Right cardiac atrium (tissue), 5 donors: Measurements from ENCODE around the gene MFF. TPM values are rescaled to one million over a fixed set of nuclear protein-coding genes. Genes with fewer than 3 reads are reported as not detected.

Experiments
- ATAC-seq, 2 donors: fragments of 200-7000 bp; cut with Tn5 transposase; one replicate each; pipeline versions ENCODE4 v1.8.0 to v1.9.1; 2020; ENCODE audit warnings: moderate library complexity in 2 of 2, mild to moderate bottlenecking in 1 of 2
- DNase-seq, 3 donors: peaks; one replicate each; pipeline ENCODE4 v3.0.0-alpha.2; 2020
- H3K27ac ChIP-seq: one replicate; pipeline ENCODE4 v1.5.1; 2013; ENCODE audit warnings: mild to moderate bottlenecking, low read length, control low read depth, moderate library complexity
- H3K27me3 ChIP-seq: one replicate; pipeline ENCODE4 v1.6.1; 2013; ENCODE audit not compliant: control insufficient read depth, insufficient read depth
- H3K4me1 ChIP-seq: one replicate; pipeline ENCODE4 v1.6.1; 2013; ENCODE audit warnings: low read length; ENCODE audit not compliant: control insufficient read depth, insufficient read depth
- H3K4me3 ChIP-seq: one replicate; pipeline ENCODE4 v1.5.1; 2013; ENCODE audit warnings: low read length, control low read depth
- H3K9me3 ChIP-seq: one replicate; pipeline ENCODE4 v1.6.1; 2013; ENCODE audit warnings: low read length; ENCODE audit not compliant: control insufficient read depth
- WGBS: extraction: QIAGEN DNeasy Blood & Tissue Kit; methylation state at CpG from one replicate; pipeline ENCODE4 v1.1.7; 2013; 5-methylcytosine and 5-hydroxymethylcytosine counted together
- intact Hi-C, 4 donors: fragments of 100-400 bp; cut with DNase I; formaldehyde crosslinking; loops; one replicate each; pipeline versions ENCODE4 v1.11.0 to v1.14.0; 2022 to 2023
- polyA plus RNA-seq: library from polyadenylated mRNA; stranded (reverse); fragments of 200-250 nt; gene quantifications from one replicate; pipeline ENCODE4 v1.2.3, GENCODE V29; 2013
- total RNA-seq, 4 donors: library from RNA; stranded (reverse); fragmentation: NEBNext Ultra II Directional; extraction: Animal tissue kit (Norgen Biotek cat#: 25700); gene quantifications; one replicate each; pipeline ENCODE4 v1.2.1, GENCODE V29; 2021
- donor health status: healthy with polysubstance abuse.
- donor health status: DM: no; HTN: yes; CAD: no.
- donor health status: DM: no; HTN: no; CAD: no.
- donor health status: DM: no; HTN: yes; CAD: no; lungs with severe emphysema.
- donor health status: DM: yes; HTN: yes; CAD: no.

MFF gene
- total and polyA plus RNA-seq, 5 donors: 73.9 to 96.5 (median 83.5) TPM

DNA sequence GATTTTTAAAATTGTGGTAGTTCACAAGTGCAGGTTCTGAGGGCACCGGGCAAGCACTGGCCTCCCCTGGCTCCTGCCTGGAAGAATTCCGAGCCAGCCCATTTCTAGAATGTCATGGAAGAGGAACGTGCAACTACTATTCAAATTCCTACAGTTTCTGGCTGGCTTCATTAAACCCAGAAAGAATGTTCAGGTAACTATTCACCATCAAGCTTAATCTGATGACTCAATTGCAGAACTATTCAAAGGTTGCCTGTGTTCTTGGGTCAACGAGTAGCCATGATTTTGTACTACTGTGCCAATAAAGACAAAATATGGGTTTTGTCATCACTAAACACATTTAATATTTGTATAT lies 14.3 kb upstream of the MFF start:
- WGBS: 90% methylated on average over 4 of the region's 4 CpGs
- no peaks in the 10 kb centered on the region for H3K27me3 ChIP-seq
- ATAC-seq (no peak), DNase-seq (no peak)
- H3K4me3 ChIP-seq: no peak overlapping the region
- no peaks in the 10 kb centered on the region for H3K9me3 ChIP-seq
- no peaks in the 10 kb centered on the region for H3K4me1 ChIP-seq
- intact Hi-C loops: no loop called here
- H3K27ac ChIP-seq: no peak overlapping the region

DNA sequence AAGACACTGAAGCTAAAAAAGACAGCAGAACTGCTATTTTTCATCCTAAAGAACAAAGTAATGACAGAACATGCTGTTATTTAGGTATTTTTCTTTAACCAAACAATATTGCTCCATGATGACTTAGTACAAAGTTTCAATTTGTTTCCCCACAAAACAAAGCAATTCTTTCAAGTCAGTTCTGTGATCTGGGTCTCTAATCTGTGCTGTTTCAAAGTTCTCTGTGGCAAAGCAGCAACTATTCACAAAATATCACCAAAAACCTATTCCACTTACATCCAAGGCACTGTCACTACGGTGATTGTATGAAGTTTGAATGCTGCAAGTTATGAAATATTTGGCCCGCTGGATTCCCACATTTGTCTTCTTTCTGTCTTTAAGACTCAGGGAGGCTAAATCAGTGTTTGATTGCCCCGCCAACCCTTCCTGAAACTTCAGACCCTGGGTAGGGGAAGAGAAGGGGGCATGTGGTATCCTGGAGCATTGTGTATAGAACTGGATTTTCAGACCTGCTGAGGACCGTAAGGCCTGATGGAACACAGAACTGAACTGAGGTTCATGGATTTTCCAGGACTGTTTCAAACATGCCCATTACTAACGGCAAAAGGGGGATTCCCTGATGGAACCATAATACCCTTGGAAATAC lies 13.1 kb upstream of the MFF start:
- ATAC-seq (no peak), DNase-seq (no peak)
- no peak overlapping the region for H3K27ac ChIP-seq
- no peaks in the 10 kb centered on the region for H3K9me3 ChIP-seq
- WGBS: 95% methylated on average over 5 of the region's 5 CpGs
- no peaks in the 10 kb centered on the region for H3K4me1 ChIP-seq
- intact Hi-C loops: no loop called here
- no peaks in the 10 kb centered on the region for H3K27me3 ChIP-seq
- H3K4me3 ChIP-seq: no peak overlapping the region

DNA sequence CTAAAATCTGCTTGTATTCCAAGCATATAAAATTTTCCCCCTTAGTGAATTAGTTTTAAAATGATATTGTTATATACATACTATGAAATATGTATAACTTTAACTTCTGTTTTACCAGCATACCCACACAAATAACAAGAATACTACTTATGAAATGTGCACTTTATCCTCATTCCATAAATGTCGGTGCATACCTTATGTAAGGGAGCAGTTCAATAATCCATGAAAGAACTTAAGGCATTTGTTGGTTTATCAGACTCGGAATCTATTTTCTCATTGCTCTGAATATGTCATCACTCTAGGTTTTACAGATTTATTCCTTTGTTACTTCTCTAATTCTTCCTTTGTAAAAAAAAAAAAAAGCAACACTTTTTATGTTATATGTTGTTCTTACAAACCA lies 12.5 kb upstream of the MFF start:
- no peak for ATAC-seq
- intact Hi-C loops: no loop called here
- no peak overlapping the region for H3K4me3 ChIP-seq
- no peak for DNase-seq
- no peaks in the 10 kb centered on the region for H3K27me3 ChIP-seq
- H3K9me3 ChIP-seq: no peaks in the 10 kb centered on the region
- no peak overlapping the region for H3K27ac ChIP-seq
- WGBS: 49% methylated on average over 2 of the region's 2 CpGs
- no peaks in the 10 kb centered on the region for H3K4me1 ChIP-seq

DNA sequence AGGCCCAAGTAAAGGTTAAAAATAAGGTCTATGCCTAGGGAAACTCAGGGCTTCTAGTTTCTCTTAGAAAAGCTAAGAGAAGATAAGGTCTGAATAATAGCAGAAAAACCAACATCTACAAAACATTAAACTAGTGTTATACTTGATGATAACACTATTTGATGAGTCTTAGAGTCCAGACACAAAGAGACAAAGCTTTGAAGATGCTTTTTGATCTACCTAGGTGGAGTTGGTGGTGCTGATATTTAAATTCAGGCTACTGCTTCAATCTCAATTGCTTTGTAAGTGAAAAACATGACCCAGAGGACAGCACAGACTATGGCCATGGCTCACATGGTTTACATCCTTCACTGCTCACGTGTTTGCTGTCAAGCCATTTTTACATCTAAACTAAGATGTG lies 11.7 kb upstream of the MFF start:
- Histone ChIP-seq H3K27ac (no peak overlapping the region), H3K4me1 (no peaks in the 10 kb centered on the region), H3K27me3 (no peaks in the 10 kb centered on the region), H3K9me3 (no peaks in the 10 kb centered on the region), H3K4me3 (no peak overlapping the region)
- intact Hi-C loops: no loop called here
- ATAC-seq: no peak
- no peak for DNase-seq
- WGBS: 92% methylated on average over 1 of the region's 1 CpG

DNA sequence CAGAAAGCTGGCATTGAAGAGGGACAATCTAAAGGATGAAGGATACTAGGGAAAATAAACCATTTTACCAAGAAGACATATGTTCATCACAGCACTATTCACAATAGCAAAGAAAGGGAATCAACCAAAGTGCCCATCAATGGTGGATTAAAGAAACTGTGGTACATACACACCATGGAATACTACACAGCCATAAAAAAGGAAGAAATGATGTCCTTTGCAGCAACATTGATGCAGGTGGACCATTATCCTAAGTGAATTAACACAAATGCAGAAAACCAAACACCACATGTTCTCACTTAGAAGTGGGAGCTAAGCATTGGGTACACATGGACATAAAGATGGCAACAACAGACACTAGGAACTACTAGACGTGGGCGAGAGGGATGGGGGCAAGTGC lies 7.2 kb upstream of the MFF start:
- no peaks in the 10 kb centered on the region for H3K27me3 ChIP-seq
- DNase-seq: no peak
- no peak for ATAC-seq
- H3K4me1 ChIP-seq: no peaks in the 10 kb centered on the region
- 93% methylated on average over 2 of the region's 2 CpGs for whole genome bisulfite sequencing
- H3K9me3 ChIP-seq: no peaks in the 10 kb centered on the region
- no peak overlapping the region for H3K27ac ChIP-seq
- H3K4me3 ChIP-seq: no peak overlapping the region
- intact Hi-C loops: no loop called here

DNA sequence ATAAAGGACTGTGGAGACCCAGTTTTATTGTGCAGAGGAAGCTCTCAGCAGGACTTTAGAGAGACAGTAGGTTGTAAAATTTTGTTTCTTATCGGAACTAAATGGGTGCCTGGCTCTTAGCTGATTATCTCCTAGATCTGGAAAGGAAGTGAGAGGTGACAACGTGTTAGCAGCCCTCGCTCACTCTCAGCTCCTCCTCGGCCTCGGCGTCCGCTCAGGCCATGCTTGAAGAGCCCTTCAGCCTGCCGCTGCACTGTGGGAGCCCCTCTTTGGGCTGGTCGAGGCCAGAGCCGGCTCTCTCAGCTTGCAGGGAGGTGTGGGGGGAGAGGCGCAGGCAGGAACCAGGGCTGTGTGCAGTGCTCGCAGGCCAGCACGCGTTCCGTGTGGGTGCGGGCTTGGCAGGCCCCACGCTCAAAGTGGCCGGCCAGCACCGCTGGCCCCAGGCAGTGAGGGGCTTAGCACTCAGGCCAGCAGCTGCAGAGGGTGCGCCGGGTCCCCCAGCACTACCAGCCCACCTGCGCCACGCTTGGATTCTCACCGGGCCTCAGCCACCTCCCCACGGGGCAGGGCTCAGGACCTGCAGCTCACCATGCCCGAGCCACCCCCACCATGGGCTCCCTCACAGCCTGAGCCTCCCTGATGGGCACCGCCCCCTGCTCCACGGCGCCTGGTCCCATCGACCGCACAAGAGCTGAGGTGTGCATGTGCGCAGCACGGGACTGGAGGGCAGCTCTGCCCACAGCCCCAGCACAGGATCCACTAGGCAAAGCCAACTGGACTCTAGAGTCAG lies 4.6 kb upstream of the MFF start:
- H3K9me3 ChIP-seq: no peaks in the 10 kb centered on the region
- no peaks in the 10 kb centered on the region for H3K4me1 ChIP-seq
- peak in 2 of 3 donors; percentile 43 to 46 for DNase-seq
- H3K27ac ChIP-seq: no peak overlapping the region
- no peak for ATAC-seq
- intact Hi-C loops: no loop called here
- no peaks in the 10 kb centered on the region for H3K27me3 ChIP-seq
- WGBS: 92% methylated on average over 33 of the region's 33 CpGs
- H3K4me3 ChIP-seq: no peak overlapping the region

DNA sequence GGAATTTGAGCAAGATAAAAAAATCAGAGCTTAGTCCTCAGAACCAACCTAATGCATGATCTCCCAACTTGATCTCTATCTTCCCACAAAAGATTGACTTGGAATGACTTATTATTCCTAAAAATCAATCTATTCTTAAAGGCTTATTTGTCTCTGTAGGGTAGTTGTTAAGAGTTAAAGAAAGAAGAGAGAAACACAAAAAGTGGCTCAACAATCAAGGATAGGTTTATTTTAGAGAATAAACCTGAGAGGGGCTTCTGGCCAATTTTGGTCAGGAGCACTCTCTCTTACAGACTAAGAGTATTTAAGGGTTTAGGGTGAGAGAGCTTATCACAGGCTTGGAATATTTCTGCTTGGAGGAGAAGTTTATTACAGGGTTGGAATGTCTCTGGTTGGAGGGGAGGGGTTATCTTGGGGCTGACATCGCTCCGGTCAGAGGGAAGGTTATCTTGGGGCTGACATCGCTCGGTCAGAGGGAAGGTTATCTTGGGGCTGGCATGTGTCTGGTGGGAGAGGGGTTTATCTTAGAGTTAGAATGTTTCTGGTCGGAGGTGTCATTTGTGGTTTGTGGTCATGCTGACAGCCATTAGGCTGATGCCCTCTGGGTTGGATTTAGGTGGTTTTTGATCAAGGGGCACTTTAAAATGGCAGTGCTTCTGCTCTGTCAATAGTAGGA lies 2.4 kb upstream of the MFF start:
- 52% methylated on average over 5 of the region's 5 CpGs for WGBS
- no peak overlapping the region for H3K4me3 ChIP-seq
- H3K9me3 ChIP-seq: no peaks in the 10 kb centered on the region
- DNase-seq: no peak
- H3K27me3 ChIP-seq: no peaks in the 10 kb centered on the region
- peaks cover 2% of the 10 kb centered on the region for H3K4me1 ChIP-seq
- H3K27ac ChIP-seq: no peak overlapping the region
- intact Hi-C loops: no loop called here
- no peak for ATAC-seq

DNA sequence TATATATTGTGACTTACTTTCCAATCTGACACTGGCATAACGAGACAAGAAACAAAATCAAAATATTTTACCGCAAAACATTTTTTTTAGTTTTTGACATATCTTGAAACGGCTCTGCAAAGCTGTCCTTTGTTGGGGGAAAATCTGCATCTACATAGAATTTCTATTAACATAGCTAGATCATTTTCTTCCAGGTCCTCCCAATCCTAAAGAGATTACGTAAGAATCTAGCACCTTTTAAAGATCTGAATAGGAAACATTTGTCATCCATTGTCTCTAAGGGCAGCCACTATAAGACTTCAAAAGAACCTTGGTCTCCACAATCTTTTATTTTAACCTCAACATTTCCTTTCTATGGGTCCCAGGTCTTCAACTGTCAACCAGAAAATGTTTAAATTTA lies 1.2 kb upstream of the MFF start:
- no peak for ATAC-seq
- Histone ChIP-seq H3K4me3 (no peak overlapping the region), H3K27ac (no peak overlapping the region), H3K4me1 (peaks cover 2% of the 10 kb centered on the region), H3K27me3 (no peaks in the 10 kb centered on the region), H3K9me3 (no peaks in the 10 kb centered on the region)
- intact Hi-C loops: no loop called here
- 98% methylated on average over 4 of the region's 4 CpGs for WGBS
- no peak for DNase-seq

DNA sequence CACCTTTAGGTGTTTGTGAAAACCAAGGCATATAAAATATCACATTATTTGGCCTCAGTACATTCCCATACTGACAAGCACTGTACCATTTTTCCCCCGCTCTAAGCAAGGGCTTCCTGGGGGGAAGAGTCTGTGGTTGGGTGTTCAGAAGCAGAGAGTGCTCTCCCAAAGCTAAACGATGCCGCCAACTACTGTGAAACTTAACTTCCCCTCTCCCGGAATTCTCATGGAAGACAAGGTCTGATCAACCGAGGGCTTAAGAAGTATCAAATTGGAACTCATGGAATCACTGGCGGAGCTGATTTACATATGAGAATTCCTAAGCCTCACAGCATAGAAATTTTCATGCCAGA lies 433 bp upstream of the MFF start:
- intact Hi-C loops: no loop called here
- ATAC-seq (peak; percentile 39 to 41), DNase-seq (no peak)
- WGBS: 12% methylated on average over 6 of the region's 6 CpGs
- Histone ChIP-seq H3K27ac (peak overlapping the region; percentile 66), H3K4me3 (peak overlapping the region; percentile 91), H3K27me3 (no peaks in the 10 kb centered on the region), H3K4me1 (peaks cover 2% of the 10 kb centered on the region), H3K9me3 (no peaks in the 10 kb centered on the region)

DNA sequence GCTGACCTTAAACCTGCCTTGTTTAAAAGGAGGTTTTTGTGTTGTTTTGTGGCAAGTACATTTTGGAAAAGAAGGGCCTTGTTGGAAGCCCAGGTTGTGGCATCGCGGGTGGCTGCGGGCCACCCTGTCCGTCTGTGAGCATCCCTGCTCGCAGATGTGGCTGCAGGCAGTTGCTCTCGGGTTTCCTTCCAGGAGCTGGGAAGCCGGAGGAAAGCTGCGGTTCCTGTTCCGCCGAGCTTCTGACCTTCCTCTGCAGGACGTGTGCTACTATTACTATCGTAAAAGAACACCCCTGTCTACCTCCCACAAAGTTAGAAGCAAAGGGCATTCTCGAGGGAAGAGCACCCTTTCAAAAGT lies 766 bp downstream of the MFF start:
- H3K27me3 ChIP-seq: no peaks in the 10 kb centered on the region
- peak overlapping the region; percentile 86 for H3K27ac ChIP-seq
- under 1% methylated on average over 13 of the region's 13 CpGs for WGBS
- H3K4me3 ChIP-seq: peak overlapping the region; percentile 91
- ATAC-seq: peak; percentile 44 to 68
- peaks cover 2% of the 10 kb centered on the region for H3K4me1 ChIP-seq
- no peaks in the 10 kb centered on the region for H3K9me3 ChIP-seq
- intact Hi-C loops: no loop called here
- DNase-seq: peak; percentile 26 to 67 (median 53)

DNA sequence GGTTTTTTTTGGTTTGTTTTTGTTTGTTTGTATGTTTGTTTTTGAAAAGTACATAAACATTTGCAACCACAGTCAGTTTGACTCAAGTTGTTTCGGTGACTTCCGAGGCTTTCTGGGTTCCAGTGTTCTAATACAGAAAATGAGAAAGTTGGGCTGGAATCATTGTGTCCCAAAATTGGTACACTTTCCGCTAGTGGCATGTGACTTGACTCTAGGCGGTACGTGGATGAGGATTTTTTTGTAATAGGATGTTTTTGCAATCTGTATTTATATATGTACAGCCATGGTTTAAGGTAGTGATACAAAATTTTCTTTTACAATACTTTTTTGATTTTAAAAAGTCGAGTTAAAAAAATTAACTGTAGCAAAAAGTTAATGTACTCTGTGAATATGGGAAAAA lies 1.7 kb downstream of the MFF start:
- H3K9me3 ChIP-seq: no peaks in the 10 kb centered on the region
- H3K27ac ChIP-seq: no peak overlapping the region
- no peaks in the 10 kb centered on the region for H3K27me3 ChIP-seq
- 92% methylated on average over 6 of the region's 6 CpGs for WGBS
- no peak for ATAC-seq
- intact Hi-C loops: no loop called here
- no peak overlapping the region for H3K4me3 ChIP-seq
- DNase-seq: no peak
- peaks cover 2% of the 10 kb centered on the region for H3K4me1 ChIP-seq
